NCI-H2107 treated with DMSO at 0.1 percent for 48 hours (cell line): ENCODE results near the gene ILDR1.
"Not testable (repeated sequence)": the region's sequence is repeated elsewhere in the genome, so short reads cannot be mapped to it uniquely, and the experiment has no call there.

Experiments used
- DNase-seq: peaks from one replicate; lab custom pipeline; 2025; ENCODE audit not compliant: unreplicated experiment; lab: John Stamatoyannopoulos, UW

The ILDR1 gene

DNA sequence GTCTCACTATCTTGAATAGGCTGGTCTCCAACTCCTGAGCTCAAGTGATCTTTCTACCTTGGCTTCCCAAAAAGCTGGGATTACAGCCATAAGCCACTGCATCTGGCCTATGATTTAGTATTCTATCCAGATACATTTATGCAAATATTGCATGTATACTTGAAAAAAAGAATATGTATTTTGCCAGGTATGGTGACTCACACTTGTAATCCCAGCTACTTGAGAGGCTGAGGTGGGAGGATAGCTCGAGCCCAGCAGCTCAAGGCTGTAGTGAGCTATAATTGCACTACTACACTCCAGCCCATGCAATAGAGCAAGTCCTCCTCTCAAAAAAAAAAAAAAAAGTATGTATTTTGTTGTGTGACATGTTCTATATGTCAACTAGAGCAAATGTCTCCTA lies 73.4 kb downstream of the ILDR1 start:
- no peak for DNase-seq

DNA sequence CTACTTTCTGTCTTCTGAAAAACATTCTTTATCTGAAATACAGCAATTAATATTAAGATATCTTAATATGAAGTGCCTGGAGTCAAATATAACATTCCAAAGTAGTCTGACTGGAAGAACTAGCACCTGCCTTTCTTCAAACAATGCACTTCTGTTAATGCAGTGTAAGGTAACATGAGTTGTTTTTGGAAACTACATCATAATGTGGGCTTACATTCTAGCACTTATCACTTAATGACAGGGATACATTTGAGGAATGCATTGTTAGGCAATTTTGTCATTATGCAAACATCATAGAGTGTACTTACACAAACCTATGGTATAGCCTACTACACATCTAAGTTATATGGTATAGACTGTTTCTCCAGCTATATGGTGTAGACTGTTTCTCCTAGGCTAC lies 78.6 kb downstream of the ILDR1 start:
- peak; percentile 30 for DNase-seq

DNA sequence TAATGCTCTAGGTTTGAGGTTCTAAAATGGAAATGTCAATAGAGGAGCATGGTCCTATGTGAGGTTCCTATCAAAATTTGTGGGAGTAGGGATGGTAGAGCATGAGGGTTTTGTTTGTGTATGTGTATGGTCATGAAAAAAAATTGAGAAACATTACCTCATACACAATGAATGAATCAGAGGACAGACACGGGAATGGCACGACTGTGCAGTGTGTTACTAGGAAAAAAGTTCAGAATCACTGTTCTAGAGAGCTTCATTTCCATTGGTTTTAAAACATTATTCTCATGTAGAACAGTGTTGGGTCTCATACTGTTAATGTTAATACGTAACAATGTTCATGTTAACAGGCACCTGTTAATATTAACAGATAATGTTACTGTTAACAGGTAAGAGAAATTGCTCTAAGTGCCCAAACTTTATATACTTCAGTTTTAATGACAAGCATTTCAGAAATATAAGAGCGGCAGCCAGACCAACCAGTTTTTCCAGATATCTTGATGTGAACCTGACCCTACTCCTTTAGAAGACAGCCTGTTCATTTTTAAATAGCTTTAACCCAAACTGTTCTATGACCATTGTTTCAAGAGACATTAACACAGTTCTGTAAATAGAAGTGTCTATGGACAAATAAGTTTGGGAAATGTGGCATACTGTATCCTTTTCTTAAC lies 79.8 kb downstream of the ILDR1 start:
- no peak for DNase-seq

DNA sequence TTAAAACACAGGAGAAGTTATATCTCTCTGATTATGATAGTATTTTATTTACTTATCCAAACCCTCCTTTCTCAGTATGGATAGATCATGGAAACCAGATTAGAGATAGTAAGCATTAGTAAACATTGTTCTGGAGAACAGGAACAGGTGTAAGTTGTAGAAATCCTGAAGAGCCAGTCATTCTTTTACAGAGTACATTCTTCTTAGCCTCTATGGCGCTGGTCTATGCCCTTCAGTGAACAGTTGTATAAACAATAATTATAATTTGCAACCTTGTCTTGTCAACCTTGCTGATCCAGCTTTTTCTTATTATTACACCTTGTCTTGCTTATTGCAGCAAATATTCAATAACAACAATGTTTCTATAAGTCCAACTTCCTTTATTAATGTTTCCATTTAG lies 80.5 kb downstream of the ILDR1 start:
- no peak for DNase-seq

DNA sequence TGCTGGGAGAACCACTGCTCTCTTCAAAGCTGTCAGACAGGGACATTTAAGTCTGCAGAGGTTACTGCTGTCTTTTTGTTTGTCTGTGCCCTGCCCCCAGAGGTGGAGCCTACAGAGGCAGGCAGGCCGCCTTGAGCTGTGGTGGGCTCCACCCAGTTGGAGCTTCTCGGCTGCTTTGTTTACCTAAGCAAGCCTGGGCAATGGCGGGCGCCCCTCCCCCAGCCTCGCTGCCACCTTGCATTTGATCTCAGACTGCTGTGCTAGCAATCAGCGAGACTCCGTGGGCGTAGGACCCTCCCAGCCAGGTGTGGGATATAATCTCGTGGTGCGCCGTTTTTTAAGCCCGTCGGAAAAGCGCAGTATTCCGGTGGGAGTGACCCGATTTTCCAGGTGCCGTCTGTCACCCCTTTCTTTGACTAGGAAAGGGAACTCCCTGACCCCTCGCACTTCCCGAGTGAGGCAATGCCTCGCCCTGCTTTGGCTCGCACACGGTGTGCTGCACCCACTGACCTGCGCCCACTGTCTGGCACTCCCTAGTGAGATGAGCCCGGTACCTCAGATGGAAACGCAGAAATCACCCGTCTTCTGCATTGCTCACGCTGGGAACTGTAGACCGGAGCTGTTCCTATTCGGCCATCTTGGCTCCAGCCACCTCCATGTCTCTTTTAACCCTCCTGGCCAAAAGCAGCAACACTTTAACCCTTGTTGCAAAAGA lies 83.7 kb downstream of the ILDR1 start:
- not testable (repeated sequence) for DNase-seq
